Activated B cell treated with CpG ODN at 0.5 μM for 24 hours (primary cell): ENCODE results near the gene MAPK13. TPM values are rescaled to one million over a fixed set of nuclear protein-coding genes. Genes with fewer than 3 reads are reported as not detected.

Experiments used
- ATAC-seq: fragments of 200-7000 bp; cut with Tn5 transposase; one replicate; pipeline ENCODE4 v1.10.0; 2021; ENCODE audit warnings: low read depth, mild to moderate bottlenecking, moderate library complexity
- CTCF ChIA-PET: fragments of 350-600 bp; sonication (Branson Sonifier 250); formaldehyde crosslinking; loops from one replicate; lab custom pipeline; 2021; ENCODE audit warnings: antibody characterized with exemption; lab: Charles Lee
- POLR2A ChIA-PET: fragments of 350-600 bp; sonication (Branson Sonifier 250); formaldehyde crosslinking; loops from one replicate; lab custom pipeline; 2021; ENCODE audit warnings: antibody characterized with exemption; lab: Charles Lee
- DNase-seq: peaks from one replicate; pipeline ENCODE4 v3.0.0; 2022
- H3K27ac Mint-ChIP-seq: one replicate; pipeline ENCODE4 v1.8.0; 2020; ENCODE audit warnings: mixed read lengths
- H3K27me3 Mint-ChIP-seq: one replicate; pipeline ENCODE4 v1.8.0; 2021; ENCODE audit warnings: mixed read lengths
- H3K36me3 Mint-ChIP-seq: one replicate; pipeline ENCODE4 v1.8.0; 2021; ENCODE audit warnings: low read depth, mixed read lengths
- H3K4me1 Mint-ChIP-seq: one replicate; pipeline ENCODE4 v1.8.0; 2021; ENCODE audit warnings: mixed read lengths
- H3K4me3 Mint-ChIP-seq: one replicate; pipeline ENCODE4 v1.8.0; 2020; ENCODE audit warnings: mild to moderate bottlenecking, mixed read lengths
- H3K9me3 Mint-ChIP-seq: one replicate; pipeline ENCODE4 v1.8.0; 2020; ENCODE audit warnings: mixed read lengths
- CTCF ChIP-seq: fragments of 200-600 bp; IDR thresholded peaks from one replicate; pipeline ENCODE4 v1.8.0; 2022; ENCODE audit warnings: antibody characterized with exemption, mild to moderate bottlenecking
- intact Hi-C: fragments of 100-400 bp; cut with micrococcal nuclease; formaldehyde crosslinking; loops from one replicate; pipeline ENCODE4 v1.15.1; 2024
- total RNA-seq: library from RNA; stranded (reverse); gene quantifications from 2 replicates; pipeline ENCODE4 v1.2.3, GENCODE V29; 2022

MAPK13 gene
- total RNA-seq, 1 donor from 2014 or later, result 22.7 TPM

GRCh38 chr6:36139431-36139830, 9.1 kb downstream of the MAPK13 start:
- no peak for TF ChIP-seq CTCF
- ATAC-seq (no peak), DNase-seq (no peak)
- CTCF ChIA-PET, result no interaction called here
- Mint-ChIP-seq H3K27me3 (no peaks in the 10 kb centered on the region), H3K27ac (no peak overlapping the region), H3K4me1 (peaks cover 20% of the 10 kb centered on the region), H3K4me3 (no peak overlapping the region), H3K36me3 (peaks cover 61% of the 10 kb centered on the region), H3K9me3 (no peaks in the 10 kb centered on the region)
- intact Hi-C loops, result no loop called here
- POLR2A ChIA-PET, result no interaction called here

GRCh38 chr6:36139991-36140710, 9.8 kb downstream of the MAPK13 start:
- Mint-ChIP-seq H3K9me3 (no peaks in the 10 kb centered on the region), H3K27me3 (no peaks in the 10 kb centered on the region), H3K4me1 (peaks cover 18% of the 10 kb centered on the region), H3K36me3 (peaks cover 58% of the 10 kb centered on the region), H3K27ac (no peak overlapping the region), H3K4me3 (no peak overlapping the region)
- CTCF ChIA-PET, result no interaction called here
- no peak for TF ChIP-seq CTCF
- DNase-seq, result no peak
- no peak for ATAC-seq
- intact Hi-C loops, result no loop called here
- POLR2A ChIA-PET, result no interaction called here

- CTCF ChIA-PET, result no interaction called here
- Mint-ChIP-seq H3K27ac (no peak overlapping the region), H3K4me1 (peaks cover 10% of the 10 kb centered on the region), H3K4me3 (no peak overlapping the region), H3K9me3 (no peaks in the 10 kb centered on the region), H3K27me3 (no peaks in the 10 kb centered on the region), H3K36me3 (peaks cover 50% of the 10 kb centered on the region)
- DNase-seq, result no peak
- ATAC-seq, result no peak
- intact Hi-C loops, result no loop called here
- TF ChIP-seq CTCF, result no peak
- POLR2A ChIA-PET, result interaction anchor here (1.1 kb wide), 1 partner anchor 15 kb away, joined by 3 read pairs; no protein-coding TSS in a partner anchor
These were observed 10.8 kb downstream of the MAPK13 start for GRCh38 chr6:36141091-36141490.

GRCh38 chr6:36141961-36142360, 11.6 kb downstream of the MAPK13 start:
- no peak for TF ChIP-seq CTCF
- H3K4me1 Mint-ChIP-seq, result peaks cover 5% of the 10 kb centered on the region
- CTCF ChIA-PET, result no interaction called here
- H3K9me3 Mint-ChIP-seq, result no peaks in the 10 kb centered on the region
- intact Hi-C loops, result no loop called here
- POLR2A ChIA-PET, result interaction anchor here (1.1 kb wide), 1 partner anchor 16 kb away, joined by 3 read pairs; no protein-coding TSS in a partner anchor
- no peak overlapping the region for H3K27ac Mint-ChIP-seq
- no peak for DNase-seq
- H3K27me3 Mint-ChIP-seq, result no peaks in the 10 kb centered on the region
- peaks cover 43% of the 10 kb centered on the region for H3K36me3 Mint-ChIP-seq
- no peak overlapping the region for H3K4me3 Mint-ChIP-seq
- no peak for ATAC-seq

DNA sequence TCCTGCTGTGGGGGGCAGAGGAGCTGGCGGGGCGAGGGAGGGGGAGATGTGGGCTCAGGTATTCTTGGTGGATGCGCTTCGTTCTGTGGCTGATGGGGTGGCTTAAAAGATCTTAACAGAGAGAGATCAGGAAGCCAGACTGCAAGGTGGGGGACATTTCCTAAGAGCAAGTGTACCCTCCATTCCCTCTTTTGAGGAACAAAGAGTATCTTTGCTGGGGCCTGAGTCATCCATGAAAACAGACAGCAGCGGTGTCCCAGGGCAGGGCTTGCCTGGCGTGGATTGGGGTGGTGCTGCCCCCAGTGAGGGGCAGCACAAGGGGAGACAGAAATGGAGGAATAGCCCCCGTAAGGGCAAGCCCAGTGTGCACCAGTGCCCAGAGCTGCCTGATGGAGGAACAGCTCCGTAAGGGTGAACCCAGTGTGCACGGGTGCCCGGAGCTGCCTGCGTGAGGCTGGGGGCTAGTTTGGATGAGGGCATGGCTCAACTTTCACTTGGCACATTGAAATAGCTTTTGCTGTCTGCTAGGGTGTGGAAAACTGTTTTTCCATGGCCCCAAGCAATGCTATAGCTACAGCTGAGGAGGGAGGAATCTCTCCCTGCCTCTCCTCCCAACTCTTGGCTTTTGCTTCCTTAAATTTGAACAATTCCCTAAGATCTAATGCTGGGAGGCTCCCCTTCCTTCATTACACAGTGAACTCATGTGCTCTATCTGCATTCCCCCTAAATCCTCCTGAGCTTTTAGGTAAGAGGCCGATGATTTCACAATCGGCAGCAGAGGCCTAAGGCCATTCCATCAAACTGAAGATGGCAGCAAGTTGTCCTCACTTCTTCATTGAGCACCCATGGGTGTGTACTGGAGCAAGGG, 12.9 kb downstream of the MAPK13 start:
- Mint-ChIP-seq H3K36me3 (peaks cover 35% of the 10 kb centered on the region), H3K27ac (no peak overlapping the region), H3K4me1 (peaks cover 7% of the 10 kb centered on the region), H3K9me3 (peaks cover under 1% of the 10 kb centered on the region), H3K4me3 (no peak overlapping the region), H3K27me3 (no peaks in the 10 kb centered on the region)
- CTCF ChIA-PET, result interaction anchor here (1.2 kb wide), 1 partner anchor 48 kb away, joined by 4 read pairs; no protein-coding TSS in a partner anchor
- intact Hi-C loops, result no loop called here
- no peak for TF ChIP-seq CTCF
- POLR2A ChIA-PET, result interaction anchor here (1.0 kb wide), 1 partner anchor 22 kb away, joined by 3 read pairs; no protein-coding TSS in a partner anchor
- ATAC-seq, result no peak
- DNase-seq, result no peak
